HCEC 1CT (cell line): Measurements from ENCODE around the gene UFM1.
"Not testable (repeated sequence)": the region's sequence is repeated elsewhere in the genome, so short reads cannot be mapped to it uniquely, and the experiment has no call there.

Source experiments
- DNase-seq: peaks from one replicate; pipeline ENCODE4 v3.0.0-alpha.2; 2017

Gene UFM1

GRCh38 chr13:38349390-38350113, at the start of gene UFM1:
UFM1 (plus strand) TSS chr13:38349851; CDS start chr13:38349920, 69 bp downstream.
- peak; percentile 97 for DNase-seq

- DNase-seq, result no peak
These were observed 48.4 kb upstream of the UFM1 start for GRCh38 chr13:38301236-38301635.

- no peak for DNase-seq
These were observed 45.8 kb upstream of the UFM1 start for GRCh38 chr13:38303816-38304320.

GRCh38 chr13:38308736-38309135, 40.9 kb upstream of the UFM1 start:
- peak; percentile 95 for DNase-seq

GRCh38 chr13:38309397-38309796, 40.3 kb upstream of the UFM1 start:
- peak; percentile 6 for DNase-seq

GRCh38 chr13:38311175-38311574, 38.5 kb upstream of the UFM1 start:
- DNase-seq, result not testable (repeated sequence)

GRCh38 chr13:38316129-38316528, 33.5 kb upstream of the UFM1 start:
- DNase-seq, result no peak

- DNase-seq, result no peak
These were observed 28.0 kb upstream of the UFM1 start for GRCh38 chr13:38321654-38322053.

GRCh38 chr13:38325426-38325825, 24.2 kb upstream of the UFM1 start:
- no peak for DNase-seq

- no peak for DNase-seq
These were observed 21.0 kb upstream of the UFM1 start for GRCh38 chr13:38328699-38329098.

- no peak for DNase-seq
These were observed 14.8 kb upstream of the UFM1 start for GRCh38 chr13:38334845-38335244.

- no peak for DNase-seq
These were observed 11.6 kb upstream of the UFM1 start for GRCh38 chr13:38338089-38338488.

GRCh38 chr13:38340624-38341023, 9.0 kb upstream of the UFM1 start:
- DNase-seq, result no peak

GRCh38 chr13:38341149-38341692, 8.4 kb upstream of the UFM1 start:
- DNase-seq, result no peak

GRCh38 chr13:38346764-38347163, 2.9 kb upstream of the UFM1 start:
- no peak for DNase-seq

GRCh38 chr13:38348861-38349389, 726 bp upstream of the UFM1 start:
- peak; percentile 27 for DNase-seq

- peak; percentile 36 for DNase-seq
These were observed 515 bp downstream of the UFM1 start for GRCh38 chr13:38350114-38350617.

GRCh38 chr13:38355595-38356119, 6.0 kb downstream of the UFM1 start:
- DNase-seq, result no peak

GRCh38 chr13:38358684-38359083, 9.0 kb downstream of the UFM1 start:
- no peak for DNase-seq

GRCh38 chr13:38361542-38362262, 12.1 kb downstream of the UFM1 start:
- no peak for DNase-seq

- DNase-seq, result no peak
These were observed 13.6 kb downstream of the UFM1 start for GRCh38 chr13:38363219-38363618.

GRCh38 chr13:38363746-38364145, 14.1 kb downstream of the UFM1 start:
- not testable (repeated sequence) for DNase-seq

GRCh38 chr13:38365661-38366060, 16.0 kb downstream of the UFM1 start:
- DNase-seq, result no peak
